Endodermal cell (in vitro differentiated cells): ENCODE data around the gene CACFD1. TPM values are rescaled to one million over a fixed set of nuclear protein-coding genes. Genes with fewer than 3 reads are reported as not detected.

Source experiments
- DNase-seq: peaks from one replicate; pipeline ENCODE4 v3.0.0-alpha.2; 2017
- H3K27ac ChIP-seq: 2 replicates; pipeline ENCODE4 v1.5.1; 2013; ENCODE audit warnings: mild to moderate bottlenecking, low read depth, low read length, moderate library complexity
- H3K27me3 ChIP-seq: 2 replicates; pipeline ENCODE4 v1.6.1; 2013; ENCODE audit warnings: mild to moderate bottlenecking, low read length, moderate library complexity; ENCODE audit not compliant: insufficient read depth, control insufficient read depth, poor library complexity, severe bottlenecking
- H3K36me3 ChIP-seq: 2 replicates; pipeline ENCODE4 v1.7.0; 2013; ENCODE audit warnings: mild to moderate bottlenecking, low read length, moderate library complexity; ENCODE audit not compliant: control insufficient read depth, insufficient read depth
- H3K4me1 ChIP-seq: one replicate; pipeline ENCODE4 v1.7.0; 2013; ENCODE audit warnings: low read length; ENCODE audit not compliant: control insufficient read depth, insufficient read depth
- H3K4me3 ChIP-seq: 2 replicates; pipeline ENCODE4 v1.5.1; 2013; ENCODE audit warnings: mild to moderate bottlenecking, low read length, moderate library complexity
- H3K9ac ChIP-seq: 2 replicates; pipeline ENCODE4 v1.6.1; 2013; ENCODE audit warnings: mild to moderate bottlenecking, low read length, moderate library complexity; ENCODE audit not compliant: poor library complexity, severe bottlenecking; ENCODE audit errors: extremely low read depth
- H3K9me3 ChIP-seq: 2 replicates; pipeline ENCODE4 v1.6.1; 2013; ENCODE audit warnings: mild to moderate bottlenecking, low read length, moderate library complexity; ENCODE audit not compliant: control insufficient read depth
- H3K27ac Mint-ChIP-seq: 2 replicates; pipeline ENCODE4 v1.8.0; 2020; ENCODE audit warnings: mixed read lengths
- H3K27me3 Mint-ChIP-seq: 2 replicates; pipeline ENCODE4 v1.8.0; 2021; ENCODE audit warnings: mild to moderate bottlenecking, mixed read lengths; ENCODE audit not compliant: insufficient read depth
- H3K36me3 Mint-ChIP-seq: 2 replicates; pipeline ENCODE4 v1.8.0; 2020; ENCODE audit warnings: low read depth, mixed read lengths
- H3K4me1 Mint-ChIP-seq: 2 replicates; pipeline ENCODE4 v1.8.0; 2020; ENCODE audit warnings: mixed read lengths
- H3K4me3 Mint-ChIP-seq: 2 replicates; pipeline ENCODE4 v1.8.0; 2020; ENCODE audit warnings: mild to moderate bottlenecking, moderate library complexity, mixed read lengths
- H3K9me3 Mint-ChIP-seq: 2 replicates; pipeline ENCODE4 v1.8.0; 2020; ENCODE audit warnings: mild to moderate bottlenecking, mixed read lengths
- WGBS, 2 experiments: methylation state at CpG; one replicate each; pipeline versions ENCODE4 v1.1.5 to v1.1.7; 2013; ENCODE audit warnings: missing lambda C conversion rate in 2 of 2, mixed read lengths in 1 of 2; ENCODE audit not compliant: insufficient coverage in 1 of 2, insufficient read length in 1 of 2; 5-methylcytosine and 5-hydroxymethylcytosine counted together
- total RNA-seq, 2 donors: library from RNA; stranded (reverse); fragmentation: NEBNext Ultra II Directional in 1 of 2; extraction: Animal tissue kit (Norgen Biotek cat#: 25700) in 1 of 2; gene quantifications; 2 replicates in 1 of 2; 3 replicates in 1 of 2; pipeline ENCODE4 v1.2.1, GENCODE V29; 2021
- TF ChIP-seq, protein P1 (sequence below): fragments of 200-600 bp; sonication (generic); conservative IDR thresholded peaks from 2 replicates; pipeline ENCODE4 v1.5.0; 2021; ENCODE audit warnings: antibody characterized with exemption, mild to moderate bottlenecking

CACFD1 gene
- total RNA-seq, 2 donors from 2014 or later = 30.6 to 35.0 TPM

DNA sequence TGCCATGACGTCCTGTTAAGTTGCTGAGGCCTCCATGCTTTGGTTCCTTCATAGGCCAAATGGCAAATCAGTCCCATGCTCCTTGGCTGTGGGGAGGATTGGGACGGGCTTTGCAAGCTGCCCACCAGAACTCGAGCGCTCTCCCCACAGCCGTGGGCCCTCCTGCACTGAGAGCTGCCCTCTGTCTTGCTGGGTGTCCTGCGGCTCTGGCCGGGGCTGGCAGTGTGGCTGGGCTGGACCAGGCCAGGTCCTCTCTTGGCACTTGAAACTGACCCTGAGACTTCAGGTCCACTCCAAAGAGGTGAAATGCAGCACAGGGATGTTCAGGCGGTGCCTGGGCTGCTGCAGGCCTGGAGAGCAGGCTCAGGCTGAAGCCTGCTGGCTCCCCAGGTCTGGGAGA lies 57.9 kb downstream of the CACFD1 start:
- Histone ChIP-seq H3K9ac (no peak overlapping the region), H3K27ac (no peak overlapping the region), H3K36me3 (no peaks in the 10 kb centered on the region), H3K4me3 (no peak overlapping the region), H3K27me3 (no peaks in the 10 kb centered on the region), H3K4me1 (no peaks in the 10 kb centered on the region), H3K9me3 (no peaks in the 10 kb centered on the region)
- TF ChIP-seq, protein P1, sequence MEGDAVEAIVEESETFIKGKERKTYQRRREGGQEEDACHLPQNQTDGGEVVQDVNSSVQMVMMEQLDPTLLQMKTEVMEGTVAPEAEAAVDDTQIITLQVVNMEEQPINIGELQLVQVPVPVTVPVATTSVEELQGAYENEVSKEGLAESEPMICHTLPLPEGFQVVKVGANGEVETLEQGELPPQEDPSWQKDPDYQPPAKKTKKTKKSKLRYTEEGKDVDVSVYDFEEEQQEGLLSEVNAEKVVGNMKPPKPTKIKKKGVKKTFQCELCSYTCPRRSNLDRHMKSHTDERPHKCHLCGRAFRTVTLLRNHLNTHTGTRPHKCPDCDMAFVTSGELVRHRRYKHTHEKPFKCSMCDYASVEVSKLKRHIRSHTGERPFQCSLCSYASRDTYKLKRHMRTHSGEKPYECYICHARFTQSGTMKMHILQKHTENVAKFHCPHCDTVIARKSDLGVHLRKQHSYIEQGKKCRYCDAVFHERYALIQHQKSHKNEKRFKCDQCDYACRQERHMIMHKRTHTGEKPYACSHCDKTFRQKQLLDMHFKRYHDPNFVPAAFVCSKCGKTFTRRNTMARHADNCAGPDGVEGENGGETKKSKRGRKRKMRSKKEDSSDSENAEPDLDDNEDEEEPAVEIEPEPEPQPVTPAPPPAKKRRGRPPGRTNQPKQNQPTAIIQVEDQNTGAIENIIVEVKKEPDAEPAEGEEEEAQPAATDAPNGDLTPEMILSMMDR = no peak
- Mint-ChIP-seq H3K4me1 (no peaks in the 10 kb centered on the region), H3K27me3 (no peaks in the 10 kb centered on the region), H3K9me3 (no peaks in the 10 kb centered on the region), H3K4me3 (no peak overlapping the region), H3K27ac (no peak overlapping the region), H3K36me3 (no peaks in the 10 kb centered on the region)
- WGBS, 2 experiments = 81 to 100% methylated on average over 2 to 8 of the region's 8 CpGs
- DNase-seq = no peak

DNA sequence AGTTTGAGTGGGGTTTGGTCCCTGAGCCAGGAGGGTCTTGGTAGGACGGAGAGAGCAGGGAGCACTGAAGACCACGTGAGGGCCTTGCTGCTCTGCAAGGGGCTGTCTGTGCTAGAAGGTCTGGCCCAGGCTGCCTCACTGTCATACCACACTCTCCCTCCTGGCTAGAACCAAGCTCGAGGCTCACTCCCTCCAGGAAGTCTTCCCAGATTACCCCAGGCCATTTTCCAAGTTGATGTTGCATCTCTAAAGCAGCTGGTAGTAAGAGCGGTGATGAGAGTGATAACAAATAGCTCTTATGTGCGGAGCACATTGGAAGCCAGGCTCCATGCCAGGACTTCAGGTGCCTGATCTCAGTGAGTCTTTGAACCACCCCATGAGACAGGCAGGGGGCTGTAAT lies 58.4 kb downstream of the CACFD1 start:
- H3K27me3 ChIP-seq = no peaks in the 10 kb centered on the region
- H3K9me3 Mint-ChIP-seq = no peaks in the 10 kb centered on the region
- H3K4me1 ChIP-seq = no peaks in the 10 kb centered on the region
- H3K4me3 ChIP-seq = no peak overlapping the region
- H3K36me3 ChIP-seq = no peaks in the 10 kb centered on the region
- no peaks in the 10 kb centered on the region for H3K36me3 Mint-ChIP-seq
- no peaks in the 10 kb centered on the region for H3K4me1 Mint-ChIP-seq
- H3K9ac ChIP-seq = no peak overlapping the region
- H3K9me3 ChIP-seq = no peaks in the 10 kb centered on the region
- H3K27me3 Mint-ChIP-seq = no peaks in the 10 kb centered on the region
- 86 to 90% methylated on average over 5 of the region's 5 CpGs for WGBS, 2 experiments
- no peak overlapping the region for H3K27ac Mint-ChIP-seq
- no peak overlapping the region for H3K27ac ChIP-seq
- H3K4me3 Mint-ChIP-seq = no peak overlapping the region
- DNase-seq = no peak
- TF ChIP-seq, protein P1 = no peak

DNA sequence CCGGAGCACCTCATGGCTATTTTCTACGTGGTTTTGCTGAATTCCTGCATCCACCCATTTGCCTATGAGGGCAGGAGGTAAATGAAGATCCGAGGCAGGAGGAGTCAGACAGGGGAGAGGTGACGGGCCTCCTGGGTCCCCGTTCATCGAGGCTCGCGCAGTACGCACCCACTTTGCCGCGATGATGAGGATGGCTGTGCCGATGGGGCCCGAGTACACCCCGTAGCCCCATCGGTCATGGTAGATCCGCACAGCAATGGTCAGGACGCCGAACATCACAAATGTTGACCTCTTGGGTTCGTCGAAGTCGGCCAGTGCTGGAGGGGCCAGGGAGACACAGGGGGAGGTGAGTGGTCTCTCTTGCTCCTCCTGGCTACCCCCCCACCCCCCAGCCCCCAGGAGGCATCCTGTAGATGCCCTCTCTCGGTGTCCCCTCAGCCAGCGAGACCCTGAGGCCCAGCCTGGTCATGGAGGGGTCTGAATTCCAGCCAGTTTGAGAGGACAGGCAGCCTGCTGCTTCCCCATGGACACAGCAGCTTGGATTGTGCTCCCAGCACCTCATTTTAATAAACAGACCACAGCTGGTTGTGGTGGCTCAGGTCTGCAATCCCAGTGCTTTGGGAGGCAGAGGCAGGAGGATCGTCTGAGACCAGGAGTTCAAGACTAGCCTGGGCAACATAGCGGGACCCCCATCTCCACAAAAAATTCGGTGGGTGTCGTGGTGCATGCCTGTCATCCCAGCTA lies 59.1 kb downstream of the CACFD1 start:
- H3K27me3 Mint-ChIP-seq = no peaks in the 10 kb centered on the region
- TF ChIP-seq, protein P1 = no peak
- H3K4me1 Mint-ChIP-seq = no peaks in the 10 kb centered on the region
- H3K4me3 ChIP-seq = no peak overlapping the region
- no peaks in the 10 kb centered on the region for H3K27me3 ChIP-seq
- no peaks in the 10 kb centered on the region for H3K4me1 ChIP-seq
- no peak for DNase-seq
- no peak overlapping the region for H3K9ac ChIP-seq
- no peaks in the 10 kb centered on the region for H3K9me3 Mint-ChIP-seq
- no peaks in the 10 kb centered on the region for H3K36me3 ChIP-seq
- no peak overlapping the region for H3K27ac Mint-ChIP-seq
- no peaks in the 10 kb centered on the region for H3K36me3 Mint-ChIP-seq
- H3K27ac ChIP-seq = no peak overlapping the region
- no peaks in the 10 kb centered on the region for H3K9me3 ChIP-seq
- no peak overlapping the region for H3K4me3 Mint-ChIP-seq
- WGBS, 2 experiments = 95 to 98% methylated on average over 25 to 27 of the region's 27 CpGs
